Activated naive CD4-positive, alpha-beta T cell (primary cell): ENCODE data around the gene RIMBP2.

Source experiments
- DNase-seq, 4 experiments: peaks; one replicate each; lab custom pipeline; 2025; lab: John Stamatoyannopoulos, UW

RIMBP2 gene

GRCh38 chr12:130483616-130484180 lies 232.4 kb downstream of the RIMBP2 start:
- DNase-seq: no peak

DNA sequence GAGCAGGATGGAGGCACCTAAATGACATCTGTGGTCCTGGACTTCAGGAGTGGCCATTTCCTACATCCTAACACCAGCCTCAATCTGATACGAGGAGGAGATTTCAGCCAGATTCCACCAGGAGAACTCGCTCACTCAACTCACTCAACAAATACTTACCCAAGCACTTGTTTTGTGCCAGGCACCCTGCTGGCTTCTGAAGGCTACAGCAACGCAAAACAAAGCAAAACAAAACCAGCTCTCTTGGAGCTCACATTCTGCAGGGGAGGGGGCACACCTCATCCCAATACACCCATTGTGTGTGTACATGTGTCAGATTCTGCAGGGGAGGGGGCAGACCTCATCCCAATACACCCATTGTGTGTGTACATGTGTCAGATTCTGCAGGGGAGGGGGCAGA lies 233.7 kb downstream of the RIMBP2 start:
- DNase-seq: no peak

DNA sequence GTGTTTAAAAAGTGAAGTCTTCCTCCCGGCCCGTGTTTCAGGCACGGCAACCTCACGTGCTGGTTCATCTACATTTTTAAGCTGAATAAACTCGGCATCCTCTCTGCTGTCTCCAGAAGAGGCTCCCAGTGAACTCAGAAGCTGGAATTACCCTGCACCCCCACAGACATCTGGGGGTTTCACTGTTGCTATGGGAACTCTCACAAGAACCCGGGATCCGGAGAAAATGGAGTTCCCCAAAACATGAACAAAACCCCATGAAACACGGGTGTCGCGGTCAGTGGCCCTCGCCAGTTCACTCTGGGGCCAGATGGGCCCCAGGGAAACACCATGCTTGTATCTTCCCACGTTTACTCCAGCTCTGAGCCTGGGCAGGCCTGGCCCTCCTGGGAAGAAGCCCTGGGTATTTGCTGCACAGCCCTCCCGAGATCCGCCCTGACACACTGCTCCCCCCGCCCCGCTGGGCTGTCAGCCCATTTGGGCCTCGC lies 234.7 kb downstream of the RIMBP2 start:
- no peak for DNase-seq

DNA sequence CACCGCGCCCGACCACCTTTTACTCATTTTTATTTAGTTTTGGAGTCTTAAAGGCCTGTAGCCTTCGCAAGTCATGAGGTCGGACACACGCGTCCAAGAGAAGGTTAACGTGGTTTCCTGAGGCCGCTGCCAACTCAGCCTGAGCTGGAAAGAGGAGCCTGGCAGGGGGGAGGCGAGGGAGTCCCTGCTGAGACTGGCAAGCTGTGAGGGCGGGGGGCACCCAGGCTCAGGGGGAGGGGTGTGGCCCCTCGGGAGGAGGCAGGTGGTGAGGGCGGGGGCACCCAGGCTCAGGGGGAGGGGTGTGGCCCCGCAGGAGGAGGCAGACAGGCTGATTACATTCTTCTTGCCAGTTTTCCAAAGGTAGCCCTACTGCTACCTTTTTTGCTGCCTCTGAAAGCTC lies 235.2 kb downstream of the RIMBP2 start:
- no peak for DNase-seq

GRCh38 chr12:130480231-130480630 lies 235.9 kb downstream of the RIMBP2 start:
- DNase-seq: no peak

GRCh38 chr12:130479401-130480125 lies 236.5 kb downstream of the RIMBP2 start:
- DNase-seq: no peak

DNA sequence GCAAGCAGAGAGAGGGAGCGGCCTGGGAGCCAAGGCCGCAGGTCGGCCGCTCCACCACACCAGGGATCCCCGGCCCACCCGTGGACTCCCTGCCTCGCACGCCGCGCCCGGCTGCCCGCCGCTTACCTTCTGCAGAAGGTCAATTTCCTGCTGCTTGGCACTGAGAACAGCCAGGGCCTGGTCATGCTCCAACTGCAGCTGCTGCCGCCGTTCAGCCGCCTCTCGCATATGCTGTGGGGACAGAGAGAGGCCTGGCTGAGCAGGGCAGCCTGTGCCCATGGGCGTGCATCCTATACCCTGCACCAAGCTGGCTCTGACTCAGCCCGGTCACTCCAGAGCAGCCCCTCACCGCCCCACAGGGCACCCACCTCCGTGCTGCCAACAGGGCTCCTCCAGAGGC lies 237.3 kb downstream of the RIMBP2 start:
- no peak for DNase-seq

DNA sequence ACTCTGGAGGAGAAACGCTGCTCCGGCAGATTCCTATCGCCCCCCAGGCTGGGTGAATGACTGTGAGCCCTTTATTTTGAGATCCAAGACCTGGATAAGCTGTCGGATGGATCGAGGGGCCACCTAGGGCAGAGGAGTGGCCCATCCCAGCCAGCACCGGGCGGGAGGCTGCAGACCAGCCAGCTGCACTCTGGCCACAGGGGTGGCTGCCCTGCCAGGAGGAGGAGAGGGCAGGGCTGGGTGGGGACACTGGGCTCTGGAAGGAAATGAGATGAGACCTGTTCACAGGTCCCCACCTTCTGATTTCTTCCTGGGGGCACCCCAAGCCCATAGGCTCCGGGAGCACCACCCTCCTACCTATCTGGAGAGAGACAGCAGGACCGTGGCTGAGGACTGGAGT lies 238.4 kb downstream of the RIMBP2 start:
- DNase-seq: no peak

- no peak for DNase-seq
Observed at GRCh38 chr12:130477266-130477665, 238.8 kb downstream of the RIMBP2 start.

DNA sequence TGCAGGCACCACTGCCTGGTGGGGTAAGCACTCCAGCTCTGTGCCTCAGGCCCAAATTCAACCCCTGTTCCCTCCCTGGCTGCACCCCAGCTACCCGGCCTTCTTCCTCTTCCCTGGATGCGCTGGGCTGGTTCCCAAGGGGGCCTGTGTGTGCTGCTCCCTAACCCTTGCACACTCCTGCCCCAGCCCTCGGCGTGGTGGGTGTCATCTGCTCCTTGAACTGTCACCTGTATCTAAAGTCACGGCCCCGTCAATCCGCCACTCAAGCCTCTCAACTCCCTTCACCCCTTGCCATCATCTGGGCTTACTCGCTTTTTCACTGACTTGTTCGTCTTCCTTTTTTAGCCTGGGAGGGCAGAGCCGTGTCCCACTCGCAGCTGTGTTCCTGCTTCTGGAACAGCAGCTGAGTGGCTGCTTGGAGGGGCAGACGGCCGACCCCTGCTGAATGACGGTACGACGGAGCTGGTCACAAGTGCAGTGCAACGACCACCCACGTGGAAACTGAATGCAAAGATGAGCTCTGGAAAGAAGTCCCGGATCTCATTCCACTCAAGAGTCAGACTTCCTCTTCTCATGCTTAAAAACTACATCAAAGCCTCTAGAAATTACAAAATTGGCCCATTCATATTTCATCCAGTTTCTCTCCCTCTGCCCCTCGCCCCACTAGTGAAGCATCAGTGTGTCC lies 239.5 kb downstream of the RIMBP2 start:
- no peak for DNase-seq

GRCh38 chr12:130474599-130475269 lies 241.4 kb downstream of the RIMBP2 start:
- DNase-seq: no peak

DNA sequence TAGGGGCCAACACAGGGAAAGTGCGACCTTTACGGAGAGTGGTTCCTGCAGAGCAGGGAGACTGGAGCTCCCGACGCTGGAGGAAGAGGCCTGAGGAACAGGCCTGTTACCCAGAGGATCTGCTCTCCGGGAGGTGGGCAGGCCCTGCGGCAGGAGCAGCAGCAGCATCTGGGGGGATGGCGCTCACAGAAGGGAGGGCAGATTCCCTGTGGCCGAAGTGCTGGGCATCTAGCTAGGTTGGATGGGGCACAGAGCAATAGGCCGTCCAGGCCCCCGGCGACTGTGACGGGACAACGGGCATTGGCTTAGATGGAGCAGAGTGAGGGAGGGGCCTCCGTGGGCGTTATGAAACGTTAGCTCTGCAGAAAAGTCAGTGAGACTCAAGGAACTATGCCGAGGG lies 242.8 kb downstream of the RIMBP2 start:
- DNase-seq: no peak

DNA sequence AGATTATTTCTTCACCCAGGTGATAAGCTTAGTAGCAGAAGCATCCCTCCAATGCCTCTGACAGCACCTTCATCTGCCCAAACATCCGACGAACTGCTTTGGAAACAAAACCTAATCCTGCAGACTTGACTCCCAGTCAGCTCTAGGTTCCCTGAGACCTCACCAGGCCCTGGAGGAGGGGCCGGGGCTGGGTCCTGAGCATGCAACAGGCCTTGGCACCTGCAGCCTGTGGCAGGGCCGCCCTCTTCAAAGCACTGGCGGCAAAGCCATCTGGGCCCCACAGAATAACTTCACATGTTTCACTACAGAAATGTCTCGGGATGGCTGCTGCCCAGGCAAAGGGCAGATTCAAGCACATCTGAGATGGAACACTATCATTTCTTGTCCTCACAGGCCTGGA lies 245.1 kb downstream of the RIMBP2 start:
- DNase-seq: no peak

- no peak for DNase-seq
Observed at GRCh38 chr12:130469552-130469951, 246.5 kb downstream of the RIMBP2 start.

DNA sequence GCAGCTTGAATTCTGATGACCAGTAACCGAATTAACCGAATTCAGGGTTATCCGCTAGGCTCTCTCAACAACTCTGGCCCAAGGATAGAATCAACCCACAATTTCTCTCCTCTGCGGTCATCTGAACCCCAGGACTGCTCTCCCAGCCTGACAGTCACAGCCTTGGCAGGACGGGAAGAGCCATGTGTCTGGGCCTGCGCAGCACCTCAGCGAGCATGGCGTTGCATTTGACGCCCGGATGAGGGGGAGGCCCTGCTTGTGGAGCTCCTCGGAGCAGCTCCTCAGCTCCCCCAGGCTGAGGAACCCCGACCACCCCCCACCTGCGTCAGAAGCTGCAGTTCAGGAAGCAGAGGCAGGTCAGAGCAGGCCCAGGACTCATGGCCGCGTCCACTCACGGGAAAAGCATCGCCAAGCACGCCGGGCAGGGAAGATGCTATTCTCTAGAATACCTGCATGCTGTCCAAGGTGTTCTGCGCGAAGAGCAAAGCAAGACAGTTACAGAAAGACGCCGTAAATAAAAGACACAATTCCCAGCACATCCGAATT lies 247.3 kb downstream of the RIMBP2 start:
- no peak for DNase-seq

- no peak for DNase-seq
Observed at GRCh38 chr12:130468186-130468585, 247.9 kb downstream of the RIMBP2 start.

- no peak for DNase-seq
Observed at GRCh38 chr12:130465626-130466025, 250.5 kb downstream of the RIMBP2 start.

GRCh38 chr12:130465046-130465445 lies 251.1 kb downstream of the RIMBP2 start:
- no peak for DNase-seq

- DNase-seq: no peak
Observed at GRCh38 chr12:130463818-130464670, 252.1 kb downstream of the RIMBP2 start.

- DNase-seq: no peak
Observed at GRCh38 chr12:130463275-130463658, 252.8 kb downstream of the RIMBP2 start.

- no peak for DNase-seq
Observed at GRCh38 chr12:130462558-130463274, 253.4 kb downstream of the RIMBP2 start.
